ENCODE results near the gene SIK2.

The SIK2 gene

DNA sequence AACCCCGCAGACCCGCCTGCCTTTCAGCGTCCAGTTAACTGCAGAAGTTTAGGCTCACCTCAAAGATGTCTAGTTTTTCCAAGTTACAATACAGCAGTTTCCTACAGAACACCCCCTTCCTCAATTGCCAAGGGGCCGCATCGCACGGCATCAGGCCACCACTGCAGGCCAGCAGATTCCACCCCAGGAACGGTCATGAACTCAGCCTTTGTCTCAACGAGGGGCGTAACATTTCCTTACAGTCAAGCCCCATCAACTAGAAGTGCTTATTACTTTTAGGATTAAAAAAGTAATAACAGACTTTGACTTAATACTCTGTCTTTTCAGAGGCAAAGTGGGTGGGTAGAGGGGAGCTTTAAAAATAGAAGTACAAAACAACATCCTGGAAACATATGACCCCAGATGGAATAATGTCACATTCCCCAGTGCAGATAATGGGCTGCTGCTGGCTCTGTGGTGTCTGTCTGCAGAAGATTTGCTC is 127.6 kb downstream of the SIK2 start:
- DNase-seq (ENCODE audit: low read depth in 2 of 2) = no peak

DNA sequence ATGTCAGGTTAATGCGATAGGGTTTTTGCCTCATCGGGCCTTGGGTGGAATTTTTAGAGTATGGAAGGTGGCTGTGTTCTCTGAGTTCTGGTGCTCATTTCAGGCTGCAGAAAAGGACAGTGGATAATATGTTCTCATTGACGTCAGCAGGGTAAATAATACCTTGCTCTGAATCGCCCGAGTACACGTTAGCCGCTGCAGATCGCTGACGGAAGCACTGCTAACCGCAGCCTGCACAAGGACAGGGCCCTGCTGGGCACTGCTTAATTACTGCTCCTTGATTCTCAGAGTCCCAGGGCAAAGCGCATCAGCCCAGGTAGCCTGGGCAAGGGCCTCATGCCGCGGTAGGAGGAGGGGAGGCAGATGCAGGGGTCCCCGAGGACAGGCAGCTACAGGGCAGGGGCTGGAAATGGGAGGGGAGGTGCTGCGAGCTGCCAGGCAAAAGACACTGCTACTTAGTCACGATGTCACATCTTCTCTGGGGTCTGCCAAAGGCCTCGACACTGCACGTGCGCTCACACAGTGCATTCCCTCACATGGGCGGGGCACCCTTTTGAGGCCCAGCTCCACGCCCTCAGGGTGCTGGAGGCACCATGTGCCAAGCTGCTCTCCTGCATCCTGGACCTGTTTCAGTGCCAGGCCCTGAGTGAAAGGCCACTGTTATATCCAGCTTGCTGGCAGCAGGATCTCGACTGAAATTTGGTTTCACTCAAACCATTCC is 128.8 kb downstream of the SIK2 start:
- no peak for DNase-seq (ENCODE audit: low read depth in 2 of 2)

DNA sequence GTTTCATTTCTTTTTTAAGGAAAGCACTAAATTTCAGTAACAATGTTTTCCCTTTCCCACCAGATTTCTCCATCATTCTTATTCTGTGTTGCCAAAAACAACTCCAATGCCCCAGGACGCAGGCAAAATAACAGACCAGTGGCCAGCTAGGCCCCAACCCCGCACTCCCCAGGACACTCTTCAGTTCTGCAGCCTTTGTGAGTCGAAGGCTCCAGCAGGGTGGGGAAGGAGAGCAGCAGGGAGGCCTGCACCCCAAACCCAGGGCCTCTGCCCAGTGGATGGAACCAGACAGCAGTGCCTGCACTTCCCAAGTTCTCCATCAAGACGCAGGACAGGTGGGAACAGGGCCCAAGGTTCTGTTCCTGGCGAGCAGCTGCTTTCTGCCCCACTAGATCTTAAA is 129.6 kb downstream of the SIK2 start:
- no peak for DNase-seq (ENCODE audit: low read depth in 2 of 2)

DNA sequence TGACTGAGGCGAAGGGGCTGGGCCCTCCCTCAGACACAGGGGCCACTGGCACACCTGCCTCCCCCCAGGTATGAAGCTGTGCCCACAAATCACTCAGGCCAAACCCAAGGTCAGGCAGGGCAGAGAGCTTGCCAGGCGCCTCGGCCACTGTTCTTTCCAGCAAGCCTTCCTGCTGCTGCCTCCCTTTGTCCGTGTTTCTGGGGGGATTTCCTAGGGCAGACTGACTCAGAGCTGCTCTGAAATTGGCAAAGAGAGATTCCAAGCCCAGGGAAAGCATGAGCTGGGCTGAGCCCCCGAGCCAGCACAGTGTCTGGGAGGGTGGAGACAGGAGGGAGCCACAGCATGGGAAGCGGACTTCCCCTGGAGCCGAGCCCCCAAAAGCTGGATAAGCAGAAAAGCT is 130.8 kb downstream of the SIK2 start:
- no peak for DNase-seq (ENCODE audit: low read depth in 2 of 2)

DNA sequence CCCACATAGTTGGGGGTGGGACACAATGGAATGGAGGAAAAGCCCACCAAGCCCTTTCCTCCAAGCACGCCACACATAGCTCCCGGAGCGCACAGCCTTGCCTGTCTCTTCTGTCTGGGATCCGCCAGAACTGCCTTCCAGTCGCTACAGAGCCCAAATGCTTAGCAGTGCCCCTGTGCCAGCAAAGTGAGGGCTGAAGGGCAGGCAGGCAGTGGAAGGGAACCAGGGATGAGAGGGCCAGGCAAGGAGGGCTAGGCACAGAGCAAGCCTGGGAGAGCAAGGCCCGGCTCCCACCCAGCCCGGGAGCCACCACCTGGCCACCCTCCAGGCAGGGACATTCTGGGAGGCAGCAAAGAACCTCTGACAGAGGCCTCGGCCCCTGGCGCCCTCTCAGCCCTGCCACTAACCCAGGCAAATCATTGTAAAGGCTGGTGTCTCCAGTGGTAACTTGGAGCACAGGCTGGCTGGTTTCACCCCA is 131.4 kb downstream of the SIK2 start:
- DNase-seq (ENCODE audit: low read depth in 2 of 2) = no peak

DNA sequence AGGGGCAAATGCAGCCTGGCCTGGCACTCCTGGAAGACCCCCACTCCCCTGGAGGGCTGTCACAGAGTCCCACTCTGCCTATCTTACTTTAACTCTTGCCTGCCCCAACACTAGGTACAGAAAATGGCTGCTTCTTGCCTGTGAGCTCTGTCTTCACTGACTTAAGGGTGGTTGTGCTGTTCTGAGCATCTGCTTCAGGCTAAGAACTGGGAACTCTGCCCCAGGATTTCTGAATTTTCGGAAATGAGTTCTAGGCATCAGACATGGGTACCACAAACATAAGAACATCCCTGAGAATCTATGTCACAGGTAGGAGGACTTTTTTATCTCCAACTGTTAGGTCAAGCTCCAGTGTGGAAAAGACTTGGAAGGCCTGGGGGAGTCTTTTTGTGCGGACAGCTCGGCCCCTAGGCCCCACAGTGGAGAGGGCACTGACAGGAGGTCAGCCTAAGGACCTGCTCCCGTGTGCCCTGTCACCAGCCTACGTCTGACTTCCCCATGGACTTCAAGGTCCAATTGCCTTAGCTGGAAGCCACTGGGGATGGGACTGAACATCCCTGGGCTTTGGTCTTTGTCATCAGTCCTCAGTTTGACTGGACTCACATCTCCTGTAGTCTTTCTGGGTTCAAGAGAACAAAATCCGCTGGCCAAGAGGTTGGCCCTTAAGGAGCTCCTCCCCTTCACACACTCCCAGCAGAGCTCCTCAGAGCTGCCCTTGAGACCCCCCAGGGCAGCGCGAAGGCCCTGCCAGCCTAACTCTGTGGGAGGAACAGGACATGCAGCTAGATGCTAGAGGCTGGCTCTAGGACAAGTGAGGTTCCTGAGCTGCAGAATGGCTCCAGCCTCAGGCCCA is 132.1 kb downstream of the SIK2 start:
- no peak for DNase-seq (ENCODE audit: low read depth in 2 of 2)

DNA sequence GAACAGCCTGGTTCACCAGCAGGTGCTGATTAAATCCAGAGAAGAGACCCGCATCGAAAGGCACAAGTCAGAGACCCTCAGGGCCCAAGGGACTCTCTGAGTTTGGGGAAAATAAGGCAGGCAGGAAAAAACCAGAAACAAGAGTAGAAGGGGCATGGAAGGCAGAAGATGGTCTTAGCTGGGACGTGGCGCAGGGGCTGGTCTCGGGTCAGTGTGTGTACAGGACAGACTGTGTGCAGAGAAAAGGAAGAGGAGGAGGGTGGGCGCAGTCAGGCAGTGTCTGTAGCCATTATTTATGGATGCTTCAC is 132.7 kb downstream of the SIK2 start:
- DNase-seq (ENCODE audit: low read depth in 2 of 2) = no peak

DNA sequence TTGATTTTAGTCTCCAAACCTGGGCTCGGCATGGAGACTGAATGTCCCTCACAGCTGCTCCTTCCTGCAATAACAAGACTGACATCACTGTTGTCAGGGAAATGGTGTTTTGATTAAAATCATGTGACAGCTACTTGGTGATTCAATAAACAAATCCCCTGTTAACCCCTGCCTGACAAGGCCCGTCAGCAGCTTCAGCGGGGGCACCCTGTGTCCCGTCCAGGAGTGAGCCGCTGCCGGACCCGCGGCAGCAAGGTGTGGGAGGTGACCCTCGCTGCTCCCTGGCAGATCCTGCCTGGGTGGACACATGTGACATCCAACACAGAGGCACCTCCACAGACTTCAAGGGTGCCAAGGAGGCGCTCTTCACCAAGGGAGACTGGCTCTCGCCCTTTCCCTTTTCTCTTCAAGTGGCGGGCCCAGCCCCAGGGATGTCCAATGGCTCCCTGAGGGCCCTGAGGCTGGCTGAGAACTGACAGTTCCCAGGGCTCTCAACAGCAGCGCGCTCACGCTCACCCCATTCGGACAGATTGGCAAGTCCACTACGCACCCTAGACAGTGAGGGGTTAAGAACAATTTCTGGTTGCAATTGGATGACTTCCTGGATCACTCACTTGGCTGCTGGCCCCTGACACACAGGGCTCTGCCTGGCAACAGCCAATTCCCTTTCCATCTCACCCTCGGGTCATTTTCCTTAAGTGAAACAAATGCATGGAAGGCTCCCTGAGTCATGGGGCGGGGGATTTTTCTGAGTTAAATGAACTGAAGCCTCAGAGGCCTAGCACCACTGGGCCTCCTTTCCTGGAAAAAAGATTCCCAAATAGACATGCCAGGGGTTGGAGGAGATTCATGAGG is 133.2 kb downstream of the SIK2 start:
- no peak for DNase-seq (ENCODE audit: low read depth in 2 of 2)

DNA sequence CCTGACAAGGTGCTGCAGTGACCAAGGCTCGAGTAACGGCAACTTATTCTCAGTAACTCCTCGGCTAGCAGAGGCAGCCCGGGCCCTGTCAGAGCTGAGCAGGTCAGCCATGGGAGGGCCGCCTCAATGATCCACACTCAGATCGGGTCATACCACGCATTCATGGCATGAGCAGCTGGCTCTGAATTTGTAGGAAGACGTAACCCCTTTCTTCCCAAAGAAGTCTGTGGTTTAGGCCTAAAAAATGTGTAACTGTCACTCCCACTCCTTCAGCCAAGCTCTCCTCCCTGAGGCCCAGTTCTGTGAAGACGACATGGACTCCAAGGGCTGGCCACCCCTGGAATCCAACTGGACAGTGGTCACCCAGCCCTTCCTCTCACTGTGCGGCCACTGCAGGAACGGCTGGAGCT is 133.9 kb downstream of the SIK2 start:
- no peak for DNase-seq (ENCODE audit: low read depth in 2 of 2)

DNA sequence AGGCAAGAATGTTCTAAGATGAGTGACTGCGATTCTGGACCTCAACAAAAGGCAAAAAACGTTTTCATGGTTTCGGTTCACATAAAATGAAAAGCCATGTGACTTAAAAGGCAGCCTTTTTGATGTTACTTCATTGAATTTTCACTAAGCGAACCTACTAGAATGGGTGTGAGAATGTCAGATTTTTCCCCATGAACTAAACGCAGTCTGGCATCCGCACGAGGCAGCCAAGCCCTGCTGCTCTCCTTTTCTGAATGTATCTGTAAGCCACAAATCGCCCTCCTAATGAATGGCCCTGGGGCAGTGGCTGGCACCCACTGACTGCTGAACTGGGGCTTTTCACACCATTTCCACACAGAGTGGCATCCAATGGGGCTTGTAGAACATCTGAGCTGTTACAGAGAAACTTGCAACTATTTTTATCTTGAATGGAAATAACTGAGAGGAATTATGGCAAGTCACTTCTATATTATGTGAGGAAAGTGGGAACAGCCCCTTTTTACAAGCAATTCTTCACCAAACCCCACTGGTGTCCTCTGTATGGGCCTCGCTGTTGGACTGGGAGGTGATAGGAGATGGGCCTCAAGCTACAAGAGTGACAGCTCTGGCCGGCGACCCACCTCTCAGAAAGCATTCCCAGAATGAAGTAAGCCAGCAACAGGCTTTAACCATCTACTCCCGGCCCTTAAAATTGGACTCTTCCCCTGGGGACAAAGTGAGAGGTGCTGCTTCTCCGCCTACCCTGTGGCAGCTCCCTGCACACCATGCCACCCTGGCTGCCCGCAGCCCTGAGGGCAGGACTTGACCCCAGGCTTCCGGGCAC is 134.6 kb downstream of the SIK2 start:
- DNase-seq (ENCODE audit: low read depth in 2 of 2) = no peak

DNA sequence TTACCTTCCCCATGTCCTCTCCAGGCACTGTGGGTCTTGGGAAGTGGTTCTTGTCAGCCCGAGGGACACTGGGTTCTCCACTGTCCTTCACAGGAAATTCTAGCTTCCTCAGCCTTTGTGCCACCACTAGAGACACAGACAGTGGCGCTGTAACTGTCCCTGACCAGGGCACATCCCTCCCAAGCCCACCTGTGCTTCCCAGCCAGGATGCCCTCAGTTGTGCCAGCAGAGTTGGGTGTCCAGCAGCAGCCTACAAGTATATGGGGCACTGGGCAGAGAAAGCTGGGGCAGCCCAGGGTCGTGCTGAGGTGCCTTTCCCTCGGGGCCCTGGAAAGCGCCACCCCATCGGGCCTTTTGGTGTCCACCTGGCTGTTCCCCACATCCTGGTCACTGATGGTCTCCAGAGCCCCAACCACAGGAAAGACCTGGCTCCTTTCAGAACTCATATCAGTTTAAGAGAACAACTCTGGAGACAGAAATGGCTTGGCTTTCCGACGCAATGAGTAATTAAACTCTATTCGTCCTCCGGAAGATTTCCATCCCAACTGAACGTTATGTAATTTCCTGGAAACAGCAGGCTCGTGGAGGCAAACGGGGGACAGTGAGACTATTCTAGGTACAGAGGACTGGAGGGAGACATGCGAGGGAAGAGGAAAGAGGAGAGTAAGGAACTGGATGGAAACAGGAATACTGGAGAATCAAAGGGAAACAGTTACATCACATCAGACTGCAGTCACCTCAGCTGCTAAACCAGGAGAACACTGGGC is 135.4 kb downstream of the SIK2 start:
- no peak for DNase-seq (ENCODE audit: low read depth in 2 of 2)

DNA sequence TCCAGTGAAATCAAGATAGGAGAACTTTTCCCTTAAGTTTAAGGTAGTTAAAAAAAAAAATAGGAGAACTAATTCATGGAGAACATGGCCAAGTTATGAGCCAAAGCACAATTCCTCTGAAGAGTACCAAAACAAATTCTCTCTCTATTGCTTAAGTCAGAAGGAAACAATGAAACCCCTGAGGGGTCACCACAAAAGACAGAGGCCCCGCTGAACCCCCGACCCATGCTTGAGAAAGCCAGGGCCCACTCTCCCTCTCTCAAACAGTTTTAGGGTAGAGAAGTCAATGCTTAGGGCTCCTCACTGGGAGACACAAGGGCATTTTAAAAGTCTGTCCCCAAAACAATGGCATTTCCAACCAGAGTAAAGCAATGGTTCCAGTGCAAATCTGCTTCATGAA is 137.1 kb downstream of the SIK2 start:
- DNase-seq (ENCODE audit: low read depth in 2 of 2) = no peak

DNA sequence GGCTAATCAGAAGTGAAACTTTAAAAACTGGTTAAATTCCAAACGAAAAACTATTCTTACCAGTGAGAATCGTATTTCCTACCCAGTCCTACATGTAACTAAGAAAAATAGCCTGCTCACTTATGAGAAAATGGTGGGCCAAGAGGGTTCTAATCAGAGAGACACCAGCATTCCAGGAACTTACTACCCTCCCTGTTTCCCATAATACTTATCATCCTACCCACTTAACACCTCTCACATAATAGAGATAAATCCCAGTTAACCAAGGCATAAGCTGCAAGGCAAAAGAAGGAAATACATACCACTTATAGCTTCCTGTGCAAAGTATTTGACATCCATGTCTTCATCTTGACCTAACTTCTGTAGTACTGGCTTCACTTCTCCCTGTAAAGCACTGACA is 139.5 kb downstream of the SIK2 start:
- no peak for DNase-seq (ENCODE audit: low read depth in 2 of 2)

DNA sequence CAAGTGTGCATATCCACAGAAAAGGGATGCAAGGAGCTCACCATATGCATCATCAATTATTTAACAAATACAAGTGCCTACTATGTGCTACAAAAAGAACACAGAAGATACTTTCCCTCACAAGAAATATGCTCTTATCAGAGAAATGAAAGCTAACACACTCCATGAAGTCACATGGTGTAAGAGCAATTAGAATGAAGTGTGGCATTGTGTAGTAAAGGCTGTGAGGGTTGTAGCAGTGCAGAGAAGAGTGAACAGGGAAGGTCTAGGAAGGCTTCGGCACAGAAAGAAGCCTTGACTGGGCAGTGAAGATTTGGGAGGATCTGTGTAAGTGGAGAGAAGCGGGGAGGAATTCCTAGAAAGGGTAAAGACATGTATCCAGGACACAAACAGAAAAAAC is 141.5 kb downstream of the SIK2 start:
- DNase-seq (ENCODE audit: low read depth in 2 of 2) = no peak

DNA sequence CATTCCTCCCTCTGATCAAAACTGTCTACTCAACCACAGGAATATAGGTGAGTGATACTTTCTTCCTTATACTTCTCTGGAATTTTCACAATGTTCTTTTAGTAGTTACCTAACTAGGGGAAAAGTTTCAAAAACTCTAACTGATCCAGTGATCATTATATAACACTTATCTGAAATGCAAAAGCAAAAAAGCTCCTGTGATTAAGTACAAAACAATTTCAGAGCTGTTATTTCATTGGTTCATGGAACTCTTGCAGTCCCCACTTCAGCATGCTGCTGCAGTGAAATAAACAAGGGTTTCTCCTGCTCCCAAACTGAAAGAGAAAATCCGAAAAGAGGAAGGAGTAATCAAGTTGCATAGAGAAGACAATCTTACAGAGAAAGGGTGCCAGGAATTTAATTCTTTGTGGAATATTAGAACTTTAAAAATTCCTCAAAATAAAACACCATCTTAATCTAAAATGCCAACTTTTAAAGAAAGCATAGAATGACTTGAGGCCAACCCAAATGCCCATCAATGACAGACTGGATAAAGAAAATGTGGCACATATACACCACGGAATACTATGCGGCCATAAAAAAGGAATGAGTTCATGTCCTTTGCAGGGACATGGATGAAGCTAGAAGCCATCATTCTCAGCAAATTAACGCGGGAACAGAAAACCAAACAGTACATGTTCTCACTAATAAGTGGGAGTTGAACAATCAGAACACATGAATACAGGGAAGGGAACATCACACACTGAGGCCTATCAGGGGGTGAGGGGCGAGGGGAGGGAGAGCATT is 143.7 kb downstream of the SIK2 start:
- DNase-seq (ENCODE audit: low read depth in 2 of 2) = no peak

DNA sequence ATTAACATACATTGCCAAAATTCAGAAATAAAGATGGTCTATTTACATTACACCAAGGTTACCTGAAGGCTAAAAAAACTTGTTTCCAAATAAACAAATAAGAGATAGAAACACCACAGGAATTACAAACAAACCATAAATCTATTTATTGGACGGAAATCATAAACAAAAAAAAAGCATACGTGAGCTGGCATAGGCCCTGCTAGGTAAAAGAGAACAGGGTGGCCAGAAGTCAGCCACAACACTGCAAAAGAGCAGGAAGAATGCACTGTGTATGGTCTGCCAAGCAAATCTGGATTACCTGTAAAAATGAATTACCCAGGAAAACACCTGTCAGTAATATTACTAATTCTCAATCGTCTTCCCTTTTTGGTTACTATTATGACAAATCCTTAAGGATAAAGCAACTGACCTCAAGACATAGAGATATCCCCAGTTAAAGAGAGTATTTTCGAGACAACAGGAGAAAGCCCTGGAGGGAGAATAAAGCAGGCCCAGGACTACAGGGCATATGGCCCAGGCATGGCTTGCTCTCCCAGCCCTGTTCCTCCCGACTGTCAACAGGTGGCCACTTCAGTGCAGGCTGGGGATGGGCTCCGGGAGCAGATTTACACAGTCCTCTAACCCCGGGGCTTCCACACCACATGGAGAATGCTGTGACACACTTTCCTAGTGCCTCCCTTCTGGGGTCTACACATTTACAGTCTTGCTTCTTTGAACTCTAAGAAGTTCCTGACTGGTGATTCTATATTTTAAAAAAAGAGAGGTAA is 146.0 kb downstream of the SIK2 start:
- no peak for DNase-seq (ENCODE audit: low read depth in 2 of 2)

DNA sequence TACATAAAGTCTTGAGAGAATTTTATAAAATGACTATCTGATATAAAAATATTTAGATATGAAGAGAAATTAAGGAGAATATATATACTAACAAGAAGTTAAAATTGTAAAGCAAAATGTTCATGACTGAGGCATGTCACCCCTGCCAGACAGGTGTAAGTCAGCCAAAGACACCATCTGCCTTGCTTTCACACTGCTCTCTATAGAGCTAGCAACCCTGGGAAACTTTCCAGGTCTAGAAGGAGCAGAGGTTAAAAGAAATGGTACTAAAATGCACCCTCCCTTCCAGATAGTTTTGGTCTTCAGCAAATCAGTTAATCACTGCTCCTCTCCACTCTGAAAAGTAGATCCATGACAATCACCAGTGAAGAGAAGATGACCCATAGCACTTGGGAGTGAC is 147.4 kb downstream of the SIK2 start:
- no peak for DNase-seq (ENCODE audit: low read depth in 2 of 2)

DNA sequence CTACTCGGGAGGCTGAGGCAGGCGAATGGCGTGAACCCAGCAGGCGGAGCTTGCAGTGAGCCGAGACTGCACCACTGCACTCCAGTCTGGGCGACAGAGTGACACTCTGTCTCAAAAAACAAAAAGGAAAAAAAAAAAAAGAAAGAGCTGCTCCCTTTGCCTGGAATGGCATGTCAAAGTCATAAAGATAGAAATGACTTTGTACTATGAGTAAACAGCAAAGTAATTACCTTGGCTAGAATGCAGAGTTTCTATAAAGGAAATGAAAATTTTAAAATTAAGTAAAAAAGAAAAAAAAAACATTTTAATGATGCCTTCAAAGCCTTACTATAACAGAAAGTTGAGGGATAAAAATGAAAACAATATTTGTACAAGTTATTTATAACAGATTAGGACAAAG is 153.8 kb downstream of the SIK2 start:
- no peak for DNase-seq (ENCODE audit: low read depth in 2 of 2)

DNA sequence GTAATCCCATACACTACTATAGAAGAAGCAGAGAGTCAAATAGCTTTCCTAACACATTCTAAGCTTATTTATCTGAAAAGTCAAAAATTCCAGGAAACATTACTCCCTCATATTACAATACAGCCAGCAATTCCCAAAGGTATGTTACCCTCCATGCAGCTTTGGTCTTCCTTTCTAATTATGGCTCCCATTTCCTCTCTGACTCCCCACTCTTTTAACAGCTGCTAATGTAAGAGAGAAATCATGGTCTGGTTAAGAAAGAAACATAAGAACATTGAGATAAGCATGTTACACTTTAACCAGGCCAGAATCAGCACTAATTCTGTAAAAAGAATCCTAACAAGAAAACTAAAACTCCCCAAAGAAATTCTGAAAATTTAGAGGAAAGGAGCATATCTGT is 157.1 kb downstream of the SIK2 start:
- DNase-seq (ENCODE audit: low read depth in 2 of 2) = no peak
